Lower lobe of right lung (tissue), 2 donors: ENCODE data around the gene LAMA5. TPM values are rescaled to one million over a fixed set of nuclear protein-coding genes. Genes with fewer than 3 reads are reported as not detected.

ENCODE experiments used
- ATAC-seq, 2 donors: fragments of 200-7000 bp; cut with Tn5 transposase; one replicate each; pipeline ENCODE4 v1.9.1; 2020 to 2022; ENCODE audit warnings: mild to moderate bottlenecking in 2 of 2, moderate library complexity in 2 of 2
- DNase-seq: peaks from one replicate; pipeline ENCODE4 v3.0.0-alpha.2; 2020
- H3K27ac ChIP-seq: fragments of 200-600 bp; one replicate; pipeline ENCODE4 v1.8.0; 2022
- H3K27me3 ChIP-seq: fragments of 200-600 bp; one replicate; pipeline ENCODE4 v1.8.0; 2022; ENCODE audit warnings: low read depth
- H3K36me3 ChIP-seq: fragments of 200-600 bp; one replicate; pipeline ENCODE4 v1.8.0; 2022; ENCODE audit warnings: mild to moderate bottlenecking
- H3K4me1 ChIP-seq: fragments of 200-600 bp; one replicate; pipeline ENCODE4 v1.8.0; 2022
- H3K4me3 ChIP-seq: fragments of 200-600 bp; one replicate; pipeline ENCODE4 v1.8.0; 2022; ENCODE audit warnings: mild to moderate bottlenecking
- H3K9me3 ChIP-seq: fragments of 200-600 bp; one replicate; pipeline ENCODE4 v1.8.0; 2022
- CTCF ChIP-seq: fragments of 200-600 bp; IDR thresholded peaks from one replicate; pipeline ENCODE4 v1.8.0; 2022; ENCODE audit warnings: antibody characterized with exemption, mild to moderate bottlenecking
- intact Hi-C: fragments of 100-400 bp; cut with DNase I; formaldehyde crosslinking; loops from one replicate; pipeline ENCODE4 v1.11.0; 2022
- total RNA-seq: library from RNA; stranded (reverse); fragmentation: NEBNext Ultra II Directional; extraction: Animal tissue kit (Norgen Biotek cat#: 25700); gene quantifications from one replicate; pipeline ENCODE4 v1.2.1, GENCODE V29; 2021
- donor health status: DM: no; HTN: yes; CAD: no; lungs with severe emphysema.

LAMA5 gene
- total RNA-seq, 1 donor from 2014 or later, result 282 TPM

- Histone ChIP-seq H3K27me3 (no peaks in the 10 kb centered on the region), H3K4me1 (peaks cover 19% of the 10 kb centered on the region), H3K4me3 (no peak overlapping the region), H3K36me3 (peaks cover 10% of the 10 kb centered on the region), H3K27ac (no peak overlapping the region), H3K9me3 (no peaks in the 10 kb centered on the region)
- no peak for TF ChIP-seq CTCF
- intact Hi-C loops, result no loop called here
- ATAC-seq, result no peak
- no peak for DNase-seq
Measured at GRCh38 chr20:62402456-62403150, 35.5 kb upstream of the LAMA5 start.

GRCh38 chr20:62401331-62401779 is 34.2 kb upstream of the LAMA5 start:
- Histone ChIP-seq H3K27me3 (no peaks in the 10 kb centered on the region), H3K4me1 (peaks cover 13% of the 10 kb centered on the region), H3K9me3 (no peaks in the 10 kb centered on the region), H3K27ac (no peak overlapping the region), H3K36me3 (peaks cover 10% of the 10 kb centered on the region), H3K4me3 (no peak overlapping the region)
- no peak for DNase-seq
- intact Hi-C loops, result no loop called here
- no peak for ATAC-seq
- TF ChIP-seq CTCF, result no peak

GRCh38 chr20:62400541-62400940 is 33.4 kb upstream of the LAMA5 start:
- peaks cover 5% of the 10 kb centered on the region for H3K4me1 ChIP-seq
- no peak for TF ChIP-seq CTCF
- ATAC-seq, result no peak
- no peak overlapping the region for H3K27ac ChIP-seq
- no peak for DNase-seq
- no peak overlapping the region for H3K4me3 ChIP-seq
- H3K27me3 ChIP-seq, result no peaks in the 10 kb centered on the region
- intact Hi-C loops, result no loop called here
- no peaks in the 10 kb centered on the region for H3K9me3 ChIP-seq
- H3K36me3 ChIP-seq, result peaks cover 10% of the 10 kb centered on the region

GRCh38 chr20:62400021-62400420 is 32.9 kb upstream of the LAMA5 start:
- intact Hi-C loops, result no loop called here

GRCh38 chr20:62398120-62398821 is 31.2 kb upstream of the LAMA5 start:
- H3K36me3 ChIP-seq, result peaks cover 17% of the 10 kb centered on the region
- no peak overlapping the region for H3K4me3 ChIP-seq
- intact Hi-C loops, result no loop called here
- no peaks in the 10 kb centered on the region for H3K9me3 ChIP-seq
- ATAC-seq, result no peak
- TF ChIP-seq CTCF, result no peak
- H3K4me1 ChIP-seq, result no peaks in the 10 kb centered on the region
- H3K27me3 ChIP-seq, result no peaks in the 10 kb centered on the region
- DNase-seq, result no peak
- no peak overlapping the region for H3K27ac ChIP-seq

More at GRCh38 chr20:62400021-62400420, 32.9 kb upstream of the LAMA5 start:
- DNase-seq (no peak), ATAC-seq (no peak)
- H3K27me3 ChIP-seq, result no peaks in the 10 kb centered on the region
- no peaks in the 10 kb centered on the region for H3K4me1 ChIP-seq
- H3K27ac ChIP-seq, result no peak overlapping the region
- no peak overlapping the region for H3K4me3 ChIP-seq
- TF ChIP-seq CTCF, result no peak
- H3K9me3 ChIP-seq, result no peaks in the 10 kb centered on the region
- H3K36me3 ChIP-seq, result peaks cover 10% of the 10 kb centered on the region
